CD8-positive, alpha-beta memory T cell (primary cell): Measurements from ENCODE around the gene PATJ. TPM values are rescaled to one million over a fixed set of nuclear protein-coding genes. Genes with fewer than 3 reads are reported as not detected.
"Not testable (repeated sequence)": the region's sequence is repeated elsewhere in the genome, so short reads cannot be mapped to it uniquely, and the experiment has no call there.

ENCODE experiments used
- CTCF ChIA-PET: fragments of 350-600 bp; sonication (Branson Sonifier 250); formaldehyde crosslinking; loops from one replicate; lab custom pipeline; 2021; ENCODE audit warnings: antibody characterized with exemption; lab: Charles Lee
- POLR2A ChIA-PET: fragments of 350-600 bp; sonication (Branson Sonifier 250); formaldehyde crosslinking; loops from one replicate; lab custom pipeline; 2021; ENCODE audit warnings: antibody characterized with exemption; lab: Charles Lee
- DNase-seq, 5 donors: peaks; one replicate each; pipeline versions ENCODE4 v3.0.0 to v3.0.0-alpha.2; 2020 to 2022; ENCODE audit warnings: mixed read lengths in 1 of 5
- H3K27ac ChIP-seq: one replicate; pipeline ENCODE4 v1.7.0; 2013; ENCODE audit warnings: low read depth, mild to moderate bottlenecking, low read length, moderate library complexity
- H3K27me3 ChIP-seq: 2 replicates; pipeline ENCODE4 v1.7.0; 2013; ENCODE audit warnings: low read length, mild to moderate bottlenecking; ENCODE audit not compliant: insufficient read depth, poor library complexity, severe bottlenecking
- H3K36me3 ChIP-seq: 2 replicates; pipeline ENCODE4 v1.7.0; 2013; ENCODE audit warnings: mild to moderate bottlenecking, low read length, moderate library complexity; ENCODE audit not compliant: insufficient read depth
- H3K4me1 ChIP-seq: 2 replicates; pipeline ENCODE4 v1.7.0; 2013; ENCODE audit warnings: mild to moderate bottlenecking, low read length, moderate library complexity; ENCODE audit not compliant: insufficient read depth
- H3K4me3 ChIP-seq: 2 replicates; pipeline ENCODE4 v1.7.0; 2013; ENCODE audit warnings: mild to moderate bottlenecking, low read length
- H3K9me3 ChIP-seq: 2 replicates; pipeline ENCODE4 v1.7.0; 2013; ENCODE audit warnings: mild to moderate bottlenecking, low read length
- H3K27ac Mint-ChIP-seq, 8 donors: one replicate each; pipeline ENCODE4 v1.8.0; 2020 to 2021; ENCODE audit warnings: mixed read lengths in 8 of 8, mild to moderate bottlenecking in 6 of 8, inconsistent platforms in 3 of 8, moderate library complexity in 3 of 8
- H3K27me3 Mint-ChIP-seq, 2 donors: one replicate each; pipeline ENCODE4 v1.8.0; 2020 to 2021; ENCODE audit warnings: mixed read lengths in 2 of 2, mild to moderate bottlenecking in 1 of 2, moderate library complexity in 1 of 2
- H3K36me3 Mint-ChIP-seq, 3 donors: one replicate each; pipeline ENCODE4 v1.8.0; 2020 to 2021; ENCODE audit warnings: mixed read lengths in 3 of 3, inconsistent platforms in 1 of 3, mild to moderate bottlenecking in 1 of 3
- H3K4me1 Mint-ChIP-seq, 3 donors: one replicate each; pipeline ENCODE4 v1.8.0; 2020 to 2021; ENCODE audit warnings: mixed read lengths in 3 of 3, inconsistent platforms in 1 of 3, mild to moderate bottlenecking in 1 of 3
- H3K4me3 Mint-ChIP-seq, 7 donors: one replicate each; pipeline ENCODE4 v1.8.0; 2020 to 2021; ENCODE audit warnings: mixed read lengths in 7 of 7, mild to moderate bottlenecking in 6 of 7, moderate library complexity in 4 of 7, inconsistent platforms in 2 of 7
- H3K9me3 Mint-ChIP-seq, 5 donors: one replicate each; pipeline ENCODE4 v1.8.0; 2020 to 2022; ENCODE audit warnings: mixed read lengths in 5 of 5, mild to moderate bottlenecking in 3 of 5, moderate library complexity in 2 of 5, inconsistent platforms in 1 of 5
- polyA plus RNA-seq: library from polyadenylated mRNA; unstranded; fragments of 300-500 nt; fragmentation: Illumina TruSeq; gene quantifications from one replicate; pipeline ENCODE4 v1.2.3, GENCODE V29; 2021
- total RNA-seq, 2 experiments: library from RNA; stranded (reverse); gene quantifications; one replicate each; pipeline ENCODE4 v1.2.3, GENCODE V29; 2021

The PATJ gene
- total and polyA plus RNA-seq, 3 experiments from 2014 or later: 9.8 to 24.4 (median 10.3) TPM

DNA sequence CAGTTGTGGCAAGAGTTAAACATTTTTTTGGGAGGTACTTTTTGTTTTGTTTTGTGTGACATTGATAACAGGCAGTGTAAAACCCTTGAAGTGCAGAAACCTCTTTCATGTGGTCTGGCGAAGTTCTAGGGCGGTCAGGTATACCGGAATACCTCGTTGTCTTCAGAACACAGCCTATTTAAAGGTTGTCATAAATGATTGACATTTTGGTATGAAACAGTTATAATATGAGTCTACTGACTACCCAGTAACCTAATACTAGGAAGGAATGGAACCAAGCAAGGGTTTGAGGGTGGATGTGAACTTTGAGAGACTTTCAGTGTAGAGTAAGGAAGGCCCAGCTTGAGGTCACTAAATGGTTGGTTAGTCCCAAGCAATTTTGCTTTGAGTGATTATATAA lies 40.5 kb downstream of the PATJ start:
- POLR2A ChIA-PET: interaction anchor here (0.7 to 0.8 kb wide), 2 partner anchors 58 to 61 kb away, joined by 4 to 6 read pairs; partner anchors contain the start of gene TM2D1
- Histone ChIP-seq H3K27me3 (no peaks in the 10 kb centered on the region), H3K36me3 (no peaks in the 10 kb centered on the region), H3K4me3 (peak overlapping the region; percentile 16), H3K27ac (no peak overlapping the region), H3K9me3 (no peaks in the 10 kb centered on the region), H3K4me1 (peaks cover 48% of the 10 kb centered on the region)
- H3K27me3 Mint-ChIP-seq: no peaks in the 10 kb centered on the region
- H3K4me3 Mint-ChIP-seq: peak overlapping the region; percentile 54 to 88 (median 77)
- peak; percentile 19 to 89 (median 82) for DNase-seq
- no peaks in the 10 kb centered on the region for H3K9me3 Mint-ChIP-seq
- peaks cover 7 to 26% (median 10%) of the 10 kb centered on the region in 3 donors for H3K36me3 Mint-ChIP-seq
- CTCF ChIA-PET: no interaction called here
- peaks cover 61 to 76% (median 75%) of the 10 kb centered on the region in 3 donors for H3K4me1 Mint-ChIP-seq
- H3K27ac Mint-ChIP-seq: peak overlapping the region; percentile 56 to 96 (median 85)

DNA sequence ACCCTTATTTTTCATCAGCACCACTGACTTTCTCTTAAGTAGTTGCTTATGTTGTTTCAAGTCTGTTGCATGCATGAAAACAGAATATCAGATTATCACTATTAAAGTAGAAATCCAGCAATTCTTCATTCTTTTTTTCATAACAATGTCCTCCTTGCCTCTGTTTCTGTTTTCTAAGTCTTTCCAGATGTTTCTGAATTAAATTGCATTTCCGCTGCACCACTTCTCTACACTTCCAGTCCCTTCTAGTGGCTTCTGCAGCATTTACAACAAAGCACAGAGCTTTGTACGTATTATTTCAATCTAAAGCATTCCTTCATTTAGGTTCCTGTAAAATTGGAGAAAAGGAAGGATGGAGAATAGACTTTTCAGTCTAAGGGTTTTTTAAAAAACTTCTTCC lies 42.4 kb downstream of the PATJ start:
- H3K27ac Mint-ChIP-seq: peak overlapping the region in 3 of 8 donors; percentile 5 to 50 (median 17)
- Histone ChIP-seq H3K36me3 (no peaks in the 10 kb centered on the region), H3K4me1 (peaks cover 45% of the 10 kb centered on the region), H3K27ac (no peak overlapping the region), H3K9me3 (no peaks in the 10 kb centered on the region), H3K4me3 (no peak overlapping the region), H3K27me3 (no peaks in the 10 kb centered on the region)
- CTCF ChIA-PET: no interaction called here
- no peak overlapping the region for H3K4me3 Mint-ChIP-seq
- DNase-seq: no peak
- no peaks in the 10 kb centered on the region for H3K9me3 Mint-ChIP-seq
- POLR2A ChIA-PET: no interaction called here
- peaks cover 7 to 33% (median 13%) of the 10 kb centered on the region in 3 donors for H3K36me3 Mint-ChIP-seq
- peaks cover 55 to 73% (median 73%) of the 10 kb centered on the region in 3 donors for H3K4me1 Mint-ChIP-seq
- H3K27me3 Mint-ChIP-seq: no peaks in the 10 kb centered on the region

DNA sequence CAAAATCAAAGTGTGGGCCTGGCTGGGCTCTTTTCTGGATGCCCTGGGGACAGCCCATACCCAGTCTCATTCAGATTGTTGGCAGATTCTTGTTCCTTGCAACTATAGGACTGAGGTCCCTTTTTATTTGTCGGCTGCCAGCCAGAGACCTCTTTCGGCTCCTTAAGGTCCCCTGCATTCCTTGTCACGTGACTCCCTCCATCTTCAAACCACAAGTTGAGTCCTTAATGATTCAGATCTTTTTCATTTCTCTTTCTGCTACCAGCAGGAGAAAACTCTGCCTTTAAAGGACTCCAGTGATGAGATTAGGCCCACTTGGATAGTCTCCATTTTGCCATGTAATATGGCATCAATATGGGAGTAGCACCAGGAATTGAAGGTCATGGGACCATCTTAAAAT lies 48.6 kb downstream of the PATJ start:
- POLR2A ChIA-PET: no interaction called here
- Mint-ChIP-seq H3K4me1 (peaks cover 9 to 21% (median 19%) of the 10 kb centered on the region in 3 donors), H3K9me3 (no peaks in the 10 kb centered on the region), H3K27ac (no peak overlapping the region), H3K36me3 (peaks cover 8 to 55% (median 21%) of the 10 kb centered on the region in 3 donors), H3K4me3 (no peak overlapping the region), H3K27me3 (no peaks in the 10 kb centered on the region)
- CTCF ChIA-PET: interaction anchor here (1.4 kb wide), 1 partner anchor 104 kb away, joined by 3 read pairs; no protein-coding TSS in a partner anchor
- no peaks in the 10 kb centered on the region for H3K9me3 ChIP-seq
- no peak overlapping the region for H3K27ac ChIP-seq
- no peaks in the 10 kb centered on the region for H3K36me3 ChIP-seq
- no peaks in the 10 kb centered on the region for H3K27me3 ChIP-seq
- no peak overlapping the region for H3K4me3 ChIP-seq
- H3K4me1 ChIP-seq: no peaks in the 10 kb centered on the region
- DNase-seq: no peak

DNA sequence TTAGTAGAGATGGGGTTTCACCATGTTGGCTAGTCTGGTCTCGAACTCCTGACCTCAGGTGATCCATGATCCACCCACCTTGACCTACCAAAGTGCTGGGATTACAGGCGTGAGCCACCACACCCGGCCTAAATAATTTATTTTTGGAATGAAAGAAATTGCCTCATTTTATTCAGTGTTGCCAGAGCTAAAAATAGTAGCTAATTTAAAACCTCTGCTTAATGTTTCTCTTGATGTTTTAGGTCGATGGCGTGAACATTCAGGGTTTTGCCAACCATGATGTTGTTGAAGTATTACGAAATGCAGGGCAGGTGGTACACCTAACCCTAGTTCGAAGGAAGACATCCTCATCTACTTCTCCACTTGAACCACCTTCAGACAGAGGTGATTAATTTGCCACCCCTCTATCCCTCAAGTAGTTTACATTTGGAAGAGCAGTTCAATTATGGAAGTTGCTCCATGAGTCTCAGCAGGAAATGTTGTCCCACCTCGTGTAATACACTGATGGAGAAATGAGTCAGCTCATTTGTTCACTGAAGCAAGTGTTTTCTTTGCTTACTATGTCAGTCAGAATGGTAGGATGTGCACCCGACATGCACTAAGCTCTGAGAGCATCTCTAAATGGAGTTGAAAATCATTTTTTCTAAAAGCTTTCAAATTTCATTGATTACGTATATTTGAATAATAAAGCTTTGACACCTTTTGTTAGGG lies 54.9 kb downstream of the PATJ start:
- Histone ChIP-seq H3K9me3 (no peaks in the 10 kb centered on the region), H3K27ac (no peak overlapping the region), H3K4me3 (no peak overlapping the region), H3K4me1 (no peaks in the 10 kb centered on the region), H3K27me3 (no peaks in the 10 kb centered on the region), H3K36me3 (no peaks in the 10 kb centered on the region)
- Mint-ChIP-seq H3K4me3 (no peak overlapping the region), H3K27ac (no peak overlapping the region), H3K9me3 (no peaks in the 10 kb centered on the region), H3K4me1 (peaks cover 5 to 11% (median 10%) of the 10 kb centered on the region in 3 donors), H3K36me3 (peaks cover 20 to 69% (median 29%) of the 10 kb centered on the region in 3 donors), H3K27me3 (no peaks in the 10 kb centered on the region)
- no peak for DNase-seq
- ChIA-PET POLR2A (no interaction called here), CTCF (no interaction called here)

DNA sequence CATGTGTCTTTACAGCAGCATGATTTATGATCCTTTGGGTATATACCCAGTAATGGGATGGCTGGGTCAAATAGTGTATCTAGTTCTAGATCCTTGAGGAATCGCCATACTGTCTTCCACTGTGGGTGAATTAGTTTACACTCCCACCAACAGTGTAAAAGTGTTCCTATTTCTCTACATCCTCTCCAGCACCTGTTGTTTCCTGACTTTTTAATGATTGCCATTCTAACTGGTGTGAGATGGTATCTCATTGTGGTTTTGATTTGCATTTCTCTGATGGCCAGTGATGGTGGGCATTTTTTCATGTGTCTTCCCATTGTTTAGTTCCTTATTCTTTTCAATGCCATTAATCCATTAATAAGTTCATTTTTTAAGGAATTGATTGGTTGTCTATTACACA lies 58.8 kb downstream of the PATJ start:
- H3K27ac ChIP-seq, H3K4me3 Mint-ChIP-seq, POLR2A ChIA-PET, H3K4me3 ChIP-seq, CTCF ChIA-PET, DNase-seq, H3K27ac Mint-ChIP-seq, H3K9me3 Mint-ChIP-seq, H3K27me3 ChIP-seq, H3K9me3 ChIP-seq, H3K27me3 Mint-ChIP-seq, H3K36me3 ChIP-seq, H3K4me1 ChIP-seq: not testable (repeated sequence)
- H3K4me1 Mint-ChIP-seq: peaks cover 5 to 11% (median 10%) of the 10 kb centered on the region in 3 donors
- H3K36me3 Mint-ChIP-seq: peaks cover 26 to 73% (median 30%) of the 10 kb centered on the region in 3 donors

DNA sequence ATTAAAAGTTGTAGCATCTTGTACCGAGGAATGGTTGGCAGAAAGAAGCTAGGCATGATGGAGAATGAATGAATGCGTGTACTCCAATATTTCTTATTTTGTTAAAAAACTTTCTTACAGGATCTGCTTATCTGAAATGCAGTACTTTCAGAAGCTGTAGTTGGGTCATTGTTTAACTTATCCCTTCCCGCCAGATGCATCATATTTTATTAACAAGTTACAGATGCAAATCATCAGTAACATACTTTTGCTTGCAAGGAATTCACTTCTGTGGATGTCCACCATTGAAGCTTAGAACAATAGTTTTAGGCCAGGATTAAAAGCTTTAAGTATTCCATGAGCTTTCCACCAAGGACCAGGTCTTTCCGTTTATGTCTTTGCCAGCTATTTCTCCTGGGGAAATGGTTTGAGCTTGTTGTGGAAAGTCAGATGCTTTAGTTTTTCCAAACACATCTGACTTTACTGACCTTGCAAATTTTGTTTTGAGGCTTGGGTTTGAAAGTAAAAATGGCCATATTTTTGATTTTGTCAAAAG lies 65.4 kb downstream of the PATJ start:
- H3K4me3 Mint-ChIP-seq: no peak overlapping the region
- POLR2A ChIA-PET: interaction anchor here (0.7 kb wide), 1 partner anchor 712 kb away, joined by 3 read pairs; no protein-coding TSS in a partner anchor

DNA sequence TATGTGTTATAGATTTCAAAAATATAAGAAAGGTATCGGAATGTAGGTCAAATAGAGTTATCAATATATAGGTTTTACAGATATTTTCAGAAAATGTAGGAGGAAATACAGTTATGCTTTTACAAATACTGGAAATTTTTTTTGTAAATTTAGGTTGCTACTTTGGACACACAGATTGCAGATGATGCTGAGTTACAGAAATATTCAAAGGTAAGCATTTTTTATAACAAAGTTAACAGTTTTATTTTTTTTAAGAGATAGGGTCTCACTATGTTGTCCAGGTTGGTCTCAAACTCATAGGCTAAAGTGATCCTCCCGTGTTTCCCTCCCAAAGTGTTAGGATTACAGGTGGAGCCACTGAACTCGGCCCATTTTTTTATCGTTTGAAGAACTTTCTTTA lies 66.0 kb downstream of the PATJ start:
- H3K9me3 Mint-ChIP-seq: no peaks in the 10 kb centered on the region
- H3K27ac ChIP-seq: no peak overlapping the region
- H3K4me3 Mint-ChIP-seq: no peak overlapping the region
- no peaks in the 10 kb centered on the region for H3K4me1 Mint-ChIP-seq
- no peak for DNase-seq
- no peak overlapping the region for H3K27ac Mint-ChIP-seq
- H3K27me3 Mint-ChIP-seq: no peaks in the 10 kb centered on the region
- no peak overlapping the region for H3K4me3 ChIP-seq
- ChIA-PET POLR2A (no interaction called here), CTCF (no interaction called here)
- H3K4me1 ChIP-seq: no peaks in the 10 kb centered on the region
- no peaks in the 10 kb centered on the region for H3K27me3 ChIP-seq
- H3K36me3 Mint-ChIP-seq: peaks cover 15 to 57% (median 16%) of the 10 kb centered on the region in 3 donors
- H3K9me3 ChIP-seq: no peaks in the 10 kb centered on the region
- peaks cover 5% of the 10 kb centered on the region for H3K36me3 ChIP-seq

More for the DNA sequence above, 65.4 kb downstream of the PATJ start:
- no peak overlapping the region for H3K4me3 ChIP-seq
- CTCF ChIA-PET: no interaction called here
- no peaks in the 10 kb centered on the region for H3K9me3 Mint-ChIP-seq
- no peaks in the 10 kb centered on the region for H3K4me1 Mint-ChIP-seq
- no peaks in the 10 kb centered on the region for H3K27me3 Mint-ChIP-seq
- H3K36me3 ChIP-seq: peaks cover 5% of the 10 kb centered on the region
- H3K9me3 ChIP-seq: no peaks in the 10 kb centered on the region
- H3K27ac ChIP-seq: no peak overlapping the region
- no peak overlapping the region for H3K27ac Mint-ChIP-seq
- H3K36me3 Mint-ChIP-seq: peaks cover 13 to 55% (median 15%) of the 10 kb centered on the region in 3 donors
- H3K4me1 ChIP-seq: no peaks in the 10 kb centered on the region
- DNase-seq: no peak
- H3K27me3 ChIP-seq: no peaks in the 10 kb centered on the region

DNA sequence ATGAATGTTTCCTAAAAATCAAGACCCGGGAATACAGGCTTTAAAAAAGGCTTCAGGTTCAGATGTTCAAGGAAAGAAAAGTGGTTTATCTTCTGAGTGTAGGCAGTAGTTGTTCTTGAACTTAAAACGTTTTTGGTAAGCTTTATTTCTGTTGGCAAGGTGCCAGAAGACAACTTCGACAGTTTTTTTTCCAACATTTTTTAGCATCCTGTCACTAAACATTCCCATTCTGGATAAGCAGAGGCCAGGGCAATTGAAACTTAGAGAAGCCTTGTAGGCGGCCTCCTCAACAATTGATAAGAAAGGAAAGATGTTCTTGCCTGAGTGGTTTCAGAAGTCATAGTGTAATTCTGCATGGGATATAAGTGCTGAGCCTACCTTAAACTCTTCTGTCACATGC lies 66.7 kb downstream of the PATJ start:
- H3K4me1 ChIP-seq: no peaks in the 10 kb centered on the region
- H3K9me3 Mint-ChIP-seq: no peaks in the 10 kb centered on the region
- H3K36me3 ChIP-seq: peaks cover 5% of the 10 kb centered on the region
- no peak overlapping the region for H3K4me3 Mint-ChIP-seq
- H3K27me3 Mint-ChIP-seq: no peaks in the 10 kb centered on the region
- no peak overlapping the region for H3K27ac ChIP-seq
- POLR2A ChIA-PET: no interaction called here
- peaks cover 15 to 58% (median 16%) of the 10 kb centered on the region in 3 donors for H3K36me3 Mint-ChIP-seq
- no peak for DNase-seq
- CTCF ChIA-PET: no interaction called here
- H3K27ac Mint-ChIP-seq: no peak overlapping the region
- no peaks in the 10 kb centered on the region for H3K4me1 Mint-ChIP-seq
- no peak overlapping the region for H3K4me3 ChIP-seq
- no peaks in the 10 kb centered on the region for H3K9me3 ChIP-seq
- no peaks in the 10 kb centered on the region for H3K27me3 ChIP-seq
